GM23338 (cell line): ENCODE results near the gene PTAR1. TPM values are rescaled to one million over a fixed set of nuclear protein-coding genes. Genes with fewer than 3 reads are reported as not detected.
A peak's percentile ranks its signal among the peaks of the same experiment; 100 is the strongest.

Experiments used
- ATAC-seq: fragments of 200-7000 bp; cut with Tn5 transposase; 3 replicates; pipeline ENCODE4 v1.9.1; 2020
- DNase-seq: peaks from one replicate; pipeline ENCODE4 v3.0.0-alpha.2; 2015; ENCODE audit warnings: low spot score
- H2AFZ ChIP-seq: fragments of 200-600 bp; sonication (generic); 2 replicates; pipeline ENCODE4 v1.8.0; 2016; ENCODE audit warnings: antibody characterized with exemption, mild to moderate bottlenecking, moderate library complexity
- H3F3A ChIP-seq: fragments of 200-600 bp; sonication (generic); replicated peaks from 2 replicates; pipeline ENCODE4 v1.8.0; 2017; ENCODE audit warnings: antibody characterized with exemption, mixed run types, low read depth
- H3K27ac ChIP-seq: fragments of 200-600 bp; sonication (generic); 2 replicates; pipeline ENCODE4 v1.6.1; 2016; ENCODE audit warnings: low read depth
- H3K27me3 ChIP-seq: fragments of 200-600 bp; sonication (generic); 2 replicates; pipeline ENCODE4 v1.8.0; 2016; ENCODE audit warnings: mild to moderate bottlenecking, mixed run types, moderate library complexity; ENCODE audit not compliant: insufficient read depth
- H3K36me3 ChIP-seq: fragments of 200-600 bp; sonication (generic); 2 replicates; pipeline ENCODE4 v1.8.0; 2016; ENCODE audit warnings: mild to moderate bottlenecking; ENCODE audit not compliant: insufficient read depth
- H3K4me1 ChIP-seq: fragments of 200-600 bp; sonication (generic); 2 replicates; pipeline ENCODE4 v1.8.0; 2016; ENCODE audit warnings: mild to moderate bottlenecking, moderate library complexity; ENCODE audit not compliant: insufficient read depth
- H3K4me2 ChIP-seq: fragments of 200-600 bp; sonication (generic); 2 replicates; pipeline ENCODE4 v1.7.1; 2017; ENCODE audit warnings: mixed run types
- H3K4me3 ChIP-seq: fragments of 200-600 bp; sonication (generic); 2 replicates; pipeline ENCODE4 v1.6.1; 2016; ENCODE audit warnings: mixed run types
- H3K79me2 ChIP-seq: fragments of 200-600 bp; sonication (generic); replicated peaks from 2 replicates; pipeline ENCODE4 v1.8.0; 2017; ENCODE audit warnings: mild to moderate bottlenecking; ENCODE audit not compliant: insufficient read depth
- H3K9me2 ChIP-seq: fragments of 200-600 bp; sonication (generic); 2 replicates; pipeline ENCODE4 v1.8.0; 2017; ENCODE audit not compliant: insufficient read depth
- H4K20me1 ChIP-seq: fragments of 200-600 bp; sonication (generic); replicated peaks from 2 replicates; pipeline ENCODE4 v1.8.0; 2017; ENCODE audit warnings: mild to moderate bottlenecking; ENCODE audit not compliant: insufficient read depth
- H3K27ac Mint-ChIP-seq: 2 replicates; pipeline ENCODE4 v1.8.0; 2020; ENCODE audit warnings: inconsistent platforms, mild to moderate bottlenecking, moderate library complexity, mixed read lengths
- H3K27me3 Mint-ChIP-seq: 3 replicates; pipeline ENCODE4 v1.8.0; 2022; ENCODE audit warnings: low read depth, mild to moderate bottlenecking, moderate library complexity, mixed read lengths, inconsistent platforms; ENCODE audit not compliant: insufficient read depth, poor library complexity
- H3K36me3 Mint-ChIP-seq: 3 replicates; pipeline ENCODE4 v1.8.0; 2021; ENCODE audit warnings: low read depth, mild to moderate bottlenecking, inconsistent platforms, moderate library complexity, mixed read lengths
- H3K4me1 Mint-ChIP-seq: 3 replicates; pipeline ENCODE4 v1.8.0; 2020; ENCODE audit warnings: mild to moderate bottlenecking, inconsistent platforms, mixed read lengths
- H3K4me3 Mint-ChIP-seq: 3 replicates; pipeline ENCODE4 v1.8.0; 2021; ENCODE audit warnings: moderate library complexity, mild to moderate bottlenecking, inconsistent platforms, mixed read lengths
- H3K9me3 Mint-ChIP-seq: 3 replicates; pipeline ENCODE4 v1.8.0; 2020; ENCODE audit warnings: moderate library complexity, mild to moderate bottlenecking, inconsistent platforms, mixed read lengths
- CTCF ChIP-seq, 2 experiments: fragments of 200-600 bp in 1 of 2; sonication (generic) in 1 of 2; conservative IDR thresholded peaks; 2 replicates each; pipeline versions ENCODE4 v1.5.1 to v1.6.1; 2016 to 2017; ENCODE audit warnings: antibody characterized with exemption in 2 of 2, low read depth in 2 of 2, mild to moderate bottlenecking in 2 of 2, moderate library complexity in 1 of 2
- EZH2 ChIP-seq: fragments of 200-600 bp; sonication (generic); IDR thresholded peaks from one replicate; pipeline ENCODE4 v1.8.0; 2017; ENCODE audit warnings: antibody characterized with exemption, mild to moderate bottlenecking, low read depth; ENCODE audit not compliant: unreplicated experiment
- EZH2phosphoT487 ChIP-seq: fragments of 200-600 bp; sonication (generic); IDR thresholded peaks from one replicate; pipeline ENCODE4 v1.8.1; 2018; ENCODE audit warnings: antibody characterized with exemption; ENCODE audit not compliant: unreplicated experiment
- JUNB ChIP-seq: IDR thresholded peaks from one replicate; pipeline ENCODE4 v1.6.1; 2016; ENCODE audit warnings: antibody characterized with exemption; ENCODE audit not compliant: unreplicated experiment
- NANOG ChIP-seq: IDR thresholded peaks from 2 replicates; pipeline ENCODE4 v1.6.1; 2016; ENCODE audit warnings: antibody characterized with exemption, borderline replicate concordance
- POLR2AphosphoS5 ChIP-seq: IDR thresholded peaks from 2 replicates; pipeline ENCODE4 v1.6.1; 2016; ENCODE audit warnings: antibody characterized with exemption, low read depth
- REST ChIP-seq: IDR thresholded peaks from one replicate; pipeline ENCODE4 v1.6.1; 2018; ENCODE audit warnings: antibody characterized with exemption; ENCODE audit not compliant: unreplicated experiment
- ZNF462 ChIP-seq: fragments of 250-450 bp; sonication (Bioruptor Pico); IDR thresholded peaks from 2 replicates; pipeline ENCODE4 v1.5.0; 2020; ENCODE audit warnings: mild to moderate bottlenecking, moderate library complexity
- polyA plus RNA-seq: library from polyadenylated mRNA; unstranded; fragments of >200 nt; fragmentation: Nextera tagmentation; extraction: Ambion mirVana; gene quantifications from 2 replicates; pipeline ENCODE4 v1.2.1, GENCODE V29; 2016
- total RNA-seq: library from RNA; depleted of rRNA; stranded (reverse); fragments of >200 nt; shearing (Covaris generic); gene quantifications from 2 replicates; pipeline ENCODE4 v1.2.3, GENCODE V29; 2014

The PTAR1 gene
- total and polyA plus RNA-seq, 2 experiments from 2014 or later, result 35.2 to 219 TPM

- ATAC-seq (no peak), DNase-seq (no peak)
- H3K27ac ChIP-seq, result peak overlapping the region; percentile 48
- H3K9me2 ChIP-seq, result no peaks in the 10 kb centered on the region
- Mint-ChIP-seq H3K9me3 (no peaks in the 10 kb centered on the region), H3K27ac (peak overlapping the region; percentile 92), H3K4me3 (no peak overlapping the region), H3K27me3 (peaks cover 5% of the 10 kb centered on the region), H3K36me3 (peaks cover 32% of the 10 kb centered on the region; the same call in 2 of the 3 replicates), H3K4me1 (peaks cover 38% of the 10 kb centered on the region)
- H3K4me2 ChIP-seq, result no peak overlapping the region
- H3K36me3 ChIP-seq, result peaks cover 6% of the 10 kb centered on the region; the same call in 1 of the 2 replicates
- no peak overlapping the region for H3K4me3 ChIP-seq
- peaks cover 5% of the 10 kb centered on the region; the same call in 1 of the 2 replicates for H4K20me1 ChIP-seq
- peaks cover 100% of the 10 kb centered on the region for H3K79me2 ChIP-seq
- no peak overlapping the region for H2AFZ ChIP-seq
- no peaks in the 10 kb centered on the region for H3K27me3 ChIP-seq
- no peak for TF ChIP-seq EZH2
- TF ChIP-seq POLR2AphosphoS5, result no peak
- no peak for TF ChIP-seq JUNB
- TF ChIP-seq EZH2phosphoT487, result no peak
- no peak for TF ChIP-seq CTCF (conservative IDR thresholded peaks at IDR 0.05; ENCODE audit: low read depth in 2 of 2)
- TF ChIP-seq ZNF462 (CRISPR knock-in tag), result no peak
- TF ChIP-seq NANOG, result no peak
- no peak for TF ChIP-seq REST
- H3F3A ChIP-seq, result no peaks in the 10 kb centered on the region
- H3K4me1 ChIP-seq, result peaks cover 47% of the 10 kb centered on the region
Observed at GRCh38 chr9:69746859-69747560, 12.8 kb downstream of the PTAR1 start.
